GM21526 (cell line): ENCODE measurements around the gene MYMK.
"Not testable (repeated sequence)": the region's sequence is repeated elsewhere in the genome, so short reads cannot be mapped to it uniquely, and the experiment has no call there.

Experiments used
- ATAC-seq: cut with Tn5 transposase; IDR thresholded peaks from one replicate; pipeline ENCODE4 v1.9.1; 2021; ENCODE audit warnings: moderate library complexity; ENCODE audit not compliant: unreplicated experiment, low FRiP score

MYMK gene

GRCh38 chr9:133524679-133525228 is at the start of gene MYMK:
Gene MYMK (minus strand): TSS chr9:133524959. CDS start chr9:133524844, 115 bp downstream.
- no peak for ATAC-seq

- no peak for ATAC-seq
Measured at GRCh38 chr9:133573791-133574515, 49.2 kb upstream of the MYMK start.

- no peak for ATAC-seq
Measured at GRCh38 chr9:133572821-133573361, 48.1 kb upstream of the MYMK start.

GRCh38 chr9:133571896-133572595 is 47.3 kb upstream of the MYMK start:
- no peak for ATAC-seq

DNA sequence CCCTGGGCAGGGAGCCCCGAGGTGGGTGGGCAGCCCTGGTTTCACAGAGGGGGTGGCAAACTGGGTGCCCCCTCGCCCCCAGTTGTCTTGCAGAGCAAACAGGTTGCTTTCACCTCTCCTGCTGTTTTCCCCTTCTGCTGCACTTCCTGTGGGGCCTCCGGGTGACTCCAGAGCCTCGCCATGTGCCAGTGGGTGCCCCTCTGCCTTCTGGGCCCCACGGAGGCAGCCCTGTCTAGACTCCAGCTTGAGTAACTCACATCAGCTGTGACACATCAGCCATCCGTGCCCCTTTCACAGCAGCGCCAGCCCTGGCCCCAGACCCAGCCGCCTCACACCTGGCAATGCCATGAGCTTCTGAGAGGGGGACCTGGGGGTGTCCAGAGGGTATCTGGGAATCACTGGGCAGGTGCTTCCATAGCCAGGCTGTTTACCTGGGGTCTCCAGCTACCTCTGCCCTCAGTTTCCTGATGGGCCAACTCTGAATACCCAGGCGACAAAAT is 46.7 kb upstream of the MYMK start:
- ATAC-seq = no peak

- no peak for ATAC-seq
Measured at GRCh38 chr9:133570691-133571080, 45.9 kb upstream of the MYMK start.

- ATAC-seq = no peak
Measured at GRCh38 chr9:133569891-133570690, 45.3 kb upstream of the MYMK start.

DNA sequence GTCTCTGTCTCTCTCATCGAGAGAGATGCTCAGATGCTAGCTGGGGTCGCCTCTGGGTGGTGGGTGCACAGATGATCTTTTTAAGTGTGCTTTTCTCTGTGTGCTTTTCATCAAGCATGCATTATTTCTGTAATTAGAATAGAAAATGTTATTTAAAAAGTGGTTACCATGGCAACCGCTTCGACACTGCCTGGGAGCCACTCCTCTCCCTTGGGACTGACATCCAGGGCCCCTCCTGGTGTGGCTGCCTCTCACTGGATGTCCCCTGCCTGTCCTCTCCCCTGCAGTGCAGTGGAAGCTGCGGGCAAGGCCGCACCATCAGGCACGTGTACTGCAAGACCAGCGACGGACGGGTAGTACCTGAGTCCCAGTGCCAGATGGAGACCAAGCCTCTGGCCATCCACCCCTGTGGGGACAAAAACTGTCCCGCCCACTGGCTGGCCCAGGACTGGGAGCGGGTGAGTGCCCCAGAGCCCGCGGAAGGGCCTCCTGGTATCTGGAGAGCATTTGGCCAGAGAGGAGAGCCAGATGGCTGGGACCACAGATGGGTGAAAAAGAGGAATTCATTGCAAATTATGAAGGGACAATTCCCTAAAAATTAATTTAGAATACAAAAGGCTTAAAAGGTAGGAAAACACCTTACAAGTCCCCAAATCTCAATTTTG is 44.5 kb upstream of the MYMK start:
- no peak for ATAC-seq

DNA sequence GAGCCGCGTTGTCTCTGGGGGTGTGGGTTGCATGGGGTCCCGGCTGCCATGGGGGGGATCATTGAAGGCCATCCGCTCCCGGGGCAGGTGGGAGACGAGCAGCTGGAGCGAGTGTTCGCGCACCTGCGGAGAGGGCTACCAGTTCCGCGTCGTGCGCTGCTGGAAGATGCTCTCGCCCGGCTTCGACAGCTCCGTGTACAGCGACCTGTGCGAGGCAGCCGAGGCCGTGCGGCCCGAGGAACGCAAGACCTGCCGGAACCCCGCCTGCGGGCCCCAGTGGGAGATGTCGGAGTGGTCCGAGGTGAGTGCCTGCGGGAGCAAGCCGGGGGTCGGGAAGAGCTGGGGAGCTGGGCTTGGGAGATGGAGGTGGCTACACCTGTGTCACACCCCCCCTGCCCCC is 43.4 kb upstream of the MYMK start:
- ATAC-seq = no peak

GRCh38 chr9:133566817-133567216 is 42.1 kb upstream of the MYMK start:
- ATAC-seq = no peak

GRCh38 chr9:133566382-133566781 is 41.6 kb upstream of the MYMK start:
- no peak for ATAC-seq

GRCh38 chr9:133564451-133565116 is 39.8 kb upstream of the MYMK start:
- no peak for ATAC-seq

DNA sequence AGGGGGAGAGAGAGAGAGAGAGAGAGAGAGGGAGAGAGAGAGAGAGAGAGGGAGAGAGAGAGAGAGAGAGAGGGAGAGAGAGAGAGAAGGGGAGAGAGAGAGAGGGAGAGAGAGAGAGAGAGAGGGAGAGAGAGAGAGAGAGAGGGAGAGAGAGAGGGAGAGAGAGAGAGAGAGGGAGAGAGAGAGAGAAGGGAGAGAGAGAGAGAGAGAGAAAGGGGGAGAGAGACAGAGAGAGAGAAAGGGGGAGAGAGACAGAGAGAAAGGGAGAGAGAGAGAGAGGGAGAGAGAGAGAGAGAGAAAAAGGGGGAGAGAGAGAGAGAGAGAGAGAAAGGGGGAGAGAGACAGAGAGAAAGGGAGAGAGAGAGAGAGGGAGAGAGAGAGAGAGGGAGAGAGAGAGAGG is 39.1 kb upstream of the MYMK start:
- not testable (repeated sequence) for ATAC-seq

GRCh38 chr9:133563291-133563796 is 38.6 kb upstream of the MYMK start:
- no peak for ATAC-seq

- no peak for ATAC-seq
Measured at GRCh38 chr9:133562611-133563290, 38.0 kb upstream of the MYMK start.

DNA sequence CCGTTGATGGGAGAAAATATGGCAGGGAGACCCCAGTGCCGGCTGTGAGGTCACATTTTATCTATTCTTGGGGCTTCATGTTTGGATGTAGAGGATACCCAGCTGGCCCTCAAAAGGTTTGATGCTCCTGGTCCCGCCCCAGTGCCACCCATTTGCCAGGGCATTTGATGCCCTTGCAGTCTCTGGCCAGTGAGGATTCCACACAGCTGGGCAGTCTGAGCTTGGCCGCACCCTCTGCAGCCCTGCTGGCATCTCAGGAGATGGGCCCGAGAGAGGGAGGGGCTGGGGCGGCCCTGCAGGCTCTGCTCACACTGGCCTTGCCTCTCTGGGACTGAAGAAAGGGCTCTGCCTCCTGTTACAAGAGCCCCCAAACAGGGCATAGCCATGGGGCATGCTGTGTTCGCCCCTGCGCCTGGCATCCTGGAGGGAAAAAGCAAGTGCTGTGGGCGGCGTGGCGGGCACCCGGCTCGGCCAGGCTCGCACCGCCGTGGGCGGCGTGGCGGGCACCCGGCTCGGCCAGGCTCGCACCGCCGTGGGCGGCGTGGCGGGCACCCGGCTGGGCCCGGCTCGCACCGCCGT is 37.3 kb upstream of the MYMK start:
- ATAC-seq = no peak

- no peak for ATAC-seq
Measured at GRCh38 chr9:133560944-133561343, 36.2 kb upstream of the MYMK start.

DNA sequence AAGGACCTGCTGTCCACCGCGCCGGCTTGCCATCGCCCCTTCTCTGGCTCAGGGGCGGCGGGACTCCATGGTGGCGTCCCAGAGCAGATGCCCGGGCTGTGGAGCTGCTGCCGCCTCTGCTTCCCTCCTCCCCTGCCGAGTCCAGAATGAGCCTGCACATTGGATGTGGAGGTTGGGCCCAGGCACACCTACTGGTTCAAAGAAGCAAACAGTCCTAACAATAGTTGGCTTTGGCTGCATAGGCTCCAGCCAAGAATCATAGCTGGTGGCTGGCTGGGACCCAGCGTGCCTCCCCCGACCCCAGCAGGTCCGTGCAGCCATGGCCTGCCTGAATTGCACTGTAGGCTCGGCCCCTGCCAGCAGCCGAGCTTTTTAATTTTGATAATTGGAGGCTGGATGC is 35.6 kb upstream of the MYMK start:
- no peak for ATAC-seq
